A549 (cell line): ENCODE results near the gene CHCT1.

Experiments
- CTCF ChIP-seq: fragments of >200 bp; sonication (Bioruptor Twin); formaldehyde crosslinking; IDR thresholded peaks from 3 replicates; pipeline ENCODE4 v1.5.1; 2016
- E2F6 ChIP-seq: IDR thresholded peaks from 2 replicates; pipeline ENCODE4 v1.6.1; 2012; ENCODE audit warnings: low read depth, borderline replicate concordance
- EP300 ChIP-seq, 2 experiments: fragments of >200 bp; sonication (Bioruptor Twin); formaldehyde crosslinking; IDR thresholded peaks; 2 replicates in 1 of 2; 3 replicates in 1 of 2; pipeline ENCODE4 v1.6.1; 2016 to 2017
- ESRRA ChIP-seq: fragments of 150-350 bp; IDR thresholded peaks from 2 replicates; pipeline ENCODE4 v1.6.1; 2014; ENCODE audit warnings: mild to moderate bottlenecking, low read length, borderline replicate concordance
- HOXA7 ChIP-seq: fragments of 250-450 bp; sonication (Bioruptor Pico); IDR thresholded peaks from 2 replicates; pipeline ENCODE4 v1.5.0; 2020; ENCODE audit warnings: mild to moderate bottlenecking, moderate library complexity
- KDM1A ChIP-seq: fragments of 200-600 bp; sonication (generic); IDR thresholded peaks from 2 replicates; pipeline ENCODE4 v1.6.1; 2016; ENCODE audit warnings: low read depth, mild to moderate bottlenecking
- MAFK ChIP-seq: fragments of 450-650 bp; IDR thresholded peaks from 2 replicates; pipeline ENCODE4 v1.6.1; 2014; ENCODE audit not compliant: partially characterized antibody
- NPAS2 ChIP-seq: fragments of 250-450 bp; sonication (Bioruptor Pico); IDR thresholded peaks from 2 replicates; pipeline ENCODE4 v1.8.0; 2022; ENCODE audit warnings: mild to moderate bottlenecking, moderate library complexity, borderline replicate concordance
- NR3C1 ChIP-seq: fragments of >200 bp; sonication (Bioruptor Twin); formaldehyde crosslinking; IDR thresholded peaks from 3 replicates; pipeline ENCODE4 v1.6.1; 2017
- RCOR1 ChIP-seq: fragments of 150-350 bp; IDR thresholded peaks from 2 replicates; pipeline ENCODE4 v1.6.1; 2014; ENCODE audit warnings: antibody characterized with exemption, low read length, low read depth
- REST ChIP-seq: fragments of 200-600 bp; sonication (generic); IDR thresholded peaks from 2 replicates; pipeline ENCODE4 v1.6.1; 2016; ENCODE audit warnings: antibody characterized with exemption, mild to moderate bottlenecking, moderate library complexity
- ZC3H11A ChIP-seq: fragments of 450-650 bp; IDR thresholded peaks from 2 replicates; pipeline ENCODE4 v1.6.1; 2014; ENCODE audit warnings: antibody characterized with exemption, mild to moderate bottlenecking
- ZFP36 ChIP-seq: fragments of 450-650 bp; IDR thresholded peaks from 2 replicates; pipeline ENCODE4 v1.6.1; 2014; ENCODE audit warnings: borderline replicate concordance; ENCODE audit not compliant: partially characterized antibody
- TF ChIP-seq, protein P1 (sequence below): IDR thresholded peaks from 2 replicates; pipeline ENCODE4 v1.6.1; 2012

DNA sequence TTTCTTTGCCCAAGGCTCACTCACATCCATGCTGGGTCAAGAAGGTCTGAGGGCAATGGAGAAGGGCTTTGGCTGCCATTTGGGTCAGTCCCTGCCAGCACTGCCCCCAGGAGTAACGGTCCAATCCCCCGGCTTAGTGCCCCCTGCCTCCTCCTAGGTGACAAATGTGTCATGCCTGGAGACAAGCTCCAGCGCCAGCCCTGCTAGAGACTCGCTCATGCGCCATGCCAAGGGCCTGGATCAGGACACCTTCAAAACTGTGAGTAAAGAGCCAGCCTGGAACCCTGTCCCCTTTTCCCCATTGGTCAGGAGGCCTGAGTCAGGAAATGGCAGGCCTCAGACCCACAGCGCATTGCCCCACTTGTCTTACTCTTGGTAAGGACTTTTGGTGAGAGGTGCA is 3.3 kb downstream of the CHCT1 start:
- no peak for TF ChIP-seq ZC3H11A
- no peak for TF ChIP-seq CTCF
- TF ChIP-seq NPAS2 (CRISPR knock-in tag), result no peak
- TF ChIP-seq REST, result no peak
- no peak for TF ChIP-seq KDM1A
- TF ChIP-seq, protein P1, sequence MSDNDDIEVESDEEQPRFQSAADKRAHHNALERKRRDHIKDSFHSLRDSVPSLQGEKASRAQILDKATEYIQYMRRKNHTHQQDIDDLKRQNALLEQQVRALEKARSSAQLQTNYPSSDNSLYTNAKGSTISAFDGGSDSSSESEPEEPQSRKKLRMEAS, result no peak
- TF ChIP-seq RCOR1, result no peak
- no peak for TF ChIP-seq NR3C1
- TF ChIP-seq ESRRA, result no peak
- no peak for TF ChIP-seq E2F6
- TF ChIP-seq EP300 (IDR thresholded peaks at IDR 0.05), result no peak
- TF ChIP-seq MAFK, result no peak
- no peak for TF ChIP-seq HOXA7 (CRISPR knock-in tag)
- TF ChIP-seq ZFP36, result no peak
